H1 (cell line): ENCODE data around the gene LRRC74A.

ENCODE experiments used
- ATF3 ChIP-seq: IDR thresholded peaks from 2 replicates; pipeline ENCODE4 v1.6.1; 2011; ENCODE audit warnings: low read depth, mild to moderate bottlenecking, low read length; ENCODE audit not compliant: insufficient read depth
- CTCF ChIP-seq, 3 experiments: IDR thresholded peaks; 1 replicate in 2 of 3; 2 replicates in 1 of 3; pipeline versions ENCODE4 v1.5.1 to v1.6.1; 2011; ENCODE audit warnings: low read length in 3 of 3, mild to moderate bottlenecking in 3 of 3, inconsistent platforms in 2 of 3, low read depth in 1 of 3, moderate library complexity in 1 of 3; ENCODE audit not compliant: insufficient read depth in 1 of 3; ENCODE audit errors: control extremely low read depth in 1 of 3
- EZH2 ChIP-seq: fragments of 200-600 bp; sonication (generic); IDR thresholded peaks from 2 replicates; pipeline ENCODE4 v1.7.1; 2012; ENCODE audit warnings: low read depth, mild to moderate bottlenecking, moderate library complexity, low read length, inconsistent platforms; ENCODE audit not compliant: severe bottlenecking
- GABPA ChIP-seq: IDR thresholded peaks from 2 replicates; pipeline ENCODE4 v1.6.1; 2011; ENCODE audit warnings: mild to moderate bottlenecking, low read length, moderate library complexity, borderline replicate concordance; ENCODE audit not compliant: insufficient read depth
- GTF2F1 ChIP-seq: IDR thresholded peaks from 2 replicates; pipeline ENCODE4 v1.6.1; 2012; ENCODE audit warnings: low read depth, low read length, improper control_type of control experiment, borderline replicate concordance
- KDM1A ChIP-seq: fragments of 200-600, 300-600 bp; sonication (generic); IDR thresholded peaks from 2 replicates; pipeline ENCODE4 v1.7.1; 2016; ENCODE audit warnings: mild to moderate bottlenecking, low read length, borderline replicate concordance
- POLR2A ChIP-seq, 2 experiments: IDR thresholded peaks; 1 replicate in 1 of 2; 2 replicates in 1 of 2; pipeline ENCODE4 v1.6.1; 2011; ENCODE audit warnings: low read depth in 2 of 2, low read length in 2 of 2, mild to moderate bottlenecking in 2 of 2; ENCODE audit errors: control extremely low read depth in 1 of 2
- POLR2AphosphoS5 ChIP-seq: IDR thresholded peaks from 2 replicates; pipeline ENCODE4 v1.6.1; 2011; ENCODE audit warnings: low read depth, low read length
- SIN3A ChIP-seq, 2 experiments: IDR thresholded peaks in 1 of 2; conservative IDR thresholded peaks in 1 of 2; 2 replicates each; pipeline ENCODE4 v1.6.1; 2011 to 2012; ENCODE audit warnings: low read length in 2 of 2, improper control_type of control experiment in 1 of 2, low read depth in 1 of 2, mild to moderate bottlenecking in 1 of 2
- SUZ12 ChIP-seq: fragments of 200-600 bp; sonication (generic); IDR thresholded peaks from 2 replicates; pipeline ENCODE4 v1.6.1; 2012; ENCODE audit warnings: mild to moderate bottlenecking, inconsistent platforms, low read length, moderate library complexity, mixed read lengths
- TAF1 ChIP-seq: IDR thresholded peaks from 2 replicates; pipeline ENCODE4 v1.6.1; 2011; ENCODE audit warnings: mild to moderate bottlenecking, low read depth, low read length
- ZNF274 ChIP-seq: IDR thresholded peaks from 2 replicates; pipeline ENCODE4 v1.7.0; 2012; ENCODE audit warnings: low read length, borderline replicate concordance; ENCODE audit errors: extremely low read depth
- TF ChIP-seq, protein P1 (sequence below): IDR thresholded peaks from 2 replicates; pipeline ENCODE4 v1.6.1; 2012; ENCODE audit warnings: inconsistent platforms

DNA sequence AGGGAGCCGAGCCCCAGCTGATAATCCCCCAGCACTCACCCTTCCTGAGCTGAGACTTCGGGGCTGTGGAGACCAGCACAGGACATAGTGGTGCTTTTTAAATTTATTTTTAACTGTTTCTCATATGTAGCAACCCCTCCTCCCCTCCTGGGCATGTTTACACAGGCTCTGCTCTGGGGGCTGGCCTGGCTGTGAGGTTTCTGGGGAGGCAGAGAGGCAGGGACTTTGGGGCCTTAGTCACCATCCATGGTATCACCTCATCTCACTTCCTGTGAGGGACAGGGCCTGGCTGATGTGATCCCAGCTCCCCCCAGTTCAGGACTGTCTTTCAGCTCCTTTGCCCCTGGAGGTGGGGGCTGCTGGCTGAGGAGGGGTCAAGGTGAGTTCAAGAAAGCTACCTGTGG is 44.6 kb upstream of the LRRC74A start:
- TF ChIP-seq CTCF (IDR thresholded peaks at IDR 0.05; ENCODE audit: control extremely low read depth in 1 of 3, insufficient read depth in 1 of 3, low read depth in 1 of 3, low read length in 3 of 3) (no peak), ZNF274 (no peak), KDM1A (no peak), EZH2 (no peak), SUZ12 (no peak), POLR2AphosphoS5 (no peak), ATF3 (no peak), SIN3A (conservative IDR thresholded peaks at IDR 0.05 in 1 of 2, IDR thresholded peaks at IDR 0.05 in 1 of 2; ENCODE audit: low read depth in 1 of 2, low read length in 2 of 2) (no peak), GABPA (no peak), TAF1 (no peak), GTF2F1 (no peak), POLR2A (IDR thresholded peaks at IDR 0.05; ENCODE audit: control extremely low read depth in 1 of 2, low read depth in 2 of 2, low read length in 2 of 2) (no peak)
- TF ChIP-seq, protein P1, sequence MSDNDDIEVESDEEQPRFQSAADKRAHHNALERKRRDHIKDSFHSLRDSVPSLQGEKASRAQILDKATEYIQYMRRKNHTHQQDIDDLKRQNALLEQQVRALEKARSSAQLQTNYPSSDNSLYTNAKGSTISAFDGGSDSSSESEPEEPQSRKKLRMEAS, result no peak
